GM18861 (cell line): ENCODE data around the gene ZNF775.
A peak's percentile ranks its signal among the peaks of the same experiment; 100 is the strongest.

Experiments used
- ATAC-seq: cut with Tn5 transposase; IDR thresholded peaks from one replicate; pipeline ENCODE4 v1.9.1; 2021; ENCODE audit not compliant: unreplicated experiment

The ZNF775 gene

GRCh38 chr7:150399421-150400007 lies 20.4 kb downstream of the ZNF775 start:
- no peak for ATAC-seq

- no peak for ATAC-seq
Measured at GRCh38 chr7:150400008-150400787, 21.1 kb downstream of the ZNF775 start.

- no peak for ATAC-seq
Measured at GRCh38 chr7:150400788-150401423, 21.8 kb downstream of the ZNF775 start.

GRCh38 chr7:150401424-150401790 lies 22.3 kb downstream of the ZNF775 start:
- no peak for ATAC-seq

GRCh38 chr7:150401861-150402631 lies 22.9 kb downstream of the ZNF775 start:
- no peak for ATAC-seq

GRCh38 chr7:150402671-150403321 lies 23.7 kb downstream of the ZNF775 start:
- ATAC-seq, result no peak

- no peak for ATAC-seq
Measured at GRCh38 chr7:150403376-150404171, 24.4 kb downstream of the ZNF775 start.

- ATAC-seq, result no peak
Measured at GRCh38 chr7:150404172-150404804, 25.2 kb downstream of the ZNF775 start.

GRCh38 chr7:150404805-150405583 lies 25.9 kb downstream of the ZNF775 start:
- peak; percentile 29 for ATAC-seq

- ATAC-seq, result no peak
Measured at GRCh38 chr7:150405584-150406311, 26.6 kb downstream of the ZNF775 start.

- no peak for ATAC-seq
Measured at GRCh38 chr7:150406312-150406566, 27.1 kb downstream of the ZNF775 start.

GRCh38 chr7:150406567-150407421 lies 27.7 kb downstream of the ZNF775 start:
- ATAC-seq, result peak; percentile 59

- ATAC-seq, result no peak
Measured at GRCh38 chr7:150407588-150408392, 28.7 kb downstream of the ZNF775 start.

GRCh38 chr7:150408393-150409299 lies 29.5 kb downstream of the ZNF775 start:
- peak; percentile 30 for ATAC-seq

GRCh38 chr7:150409300-150410030 lies 30.3 kb downstream of the ZNF775 start:
- ATAC-seq, result no peak
